SU-DHL-6 (cell line): Measurements from ENCODE around the gene MIA3.

Experiments
- CTCF ChIP-seq: fragments of 200-600 bp; sonication (generic); IDR thresholded peaks from one replicate; pipeline ENCODE4 v1.5.1; 2017; ENCODE audit warnings: antibody characterized with exemption, mild to moderate bottlenecking, low read length, moderate library complexity; ENCODE audit not compliant: insufficient read depth, poor library complexity, severe bottlenecking
- EZH2phosphoT487 ChIP-seq: fragments of 200-600 bp; sonication (generic), shearing (Covaris generic); conservative IDR thresholded peaks from 2 replicates; pipeline ENCODE4 v1.6.1; 2018; ENCODE audit warnings: mild to moderate bottlenecking, antibody characterized with exemption, low read length, moderate library complexity, mixed read lengths

- TF ChIP-seq CTCF (no peak), EZH2phosphoT487 (no peak)
These were observed 77.0 kb downstream of the MIA3 start for GRCh38 chr1:222694927-222695326.
